Measurements from ENCODE around the gene NHS.

DNA sequence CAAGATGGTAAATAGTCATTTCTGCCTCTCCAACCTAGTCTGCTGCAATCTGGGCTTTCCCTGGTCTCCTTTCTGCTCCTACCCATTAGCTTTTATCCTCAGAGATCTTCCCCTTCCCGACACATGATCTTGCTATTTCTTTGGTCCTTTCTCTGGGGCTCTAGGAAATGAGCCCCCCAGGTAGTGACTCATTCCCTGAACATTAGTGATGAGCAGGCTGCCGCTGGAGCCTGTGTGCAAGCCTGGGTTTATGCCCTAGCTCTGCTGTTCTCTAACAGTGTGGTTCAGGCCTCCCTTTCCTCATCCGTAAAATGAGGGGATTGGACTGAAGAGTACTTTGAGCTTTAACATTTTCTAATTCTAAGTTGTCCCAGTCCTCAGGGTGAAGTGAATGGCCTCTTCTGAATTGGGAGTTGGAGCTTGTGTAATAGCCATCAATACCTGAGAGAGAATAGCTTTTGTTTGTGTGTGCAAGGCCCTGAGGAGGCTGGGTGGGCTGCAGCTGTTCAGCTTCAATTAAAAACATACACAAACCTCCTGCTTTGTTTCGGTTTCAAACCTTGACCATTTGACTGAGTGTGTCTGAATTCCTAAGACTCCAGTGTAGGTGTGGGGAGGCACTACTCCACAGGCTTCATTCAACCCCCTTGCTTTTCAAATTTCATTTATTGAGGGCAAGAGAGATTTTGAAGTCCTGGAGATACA lies 246.7 kb downstream of the NHS start:
- TF ChIP-seq, protein P1, sequence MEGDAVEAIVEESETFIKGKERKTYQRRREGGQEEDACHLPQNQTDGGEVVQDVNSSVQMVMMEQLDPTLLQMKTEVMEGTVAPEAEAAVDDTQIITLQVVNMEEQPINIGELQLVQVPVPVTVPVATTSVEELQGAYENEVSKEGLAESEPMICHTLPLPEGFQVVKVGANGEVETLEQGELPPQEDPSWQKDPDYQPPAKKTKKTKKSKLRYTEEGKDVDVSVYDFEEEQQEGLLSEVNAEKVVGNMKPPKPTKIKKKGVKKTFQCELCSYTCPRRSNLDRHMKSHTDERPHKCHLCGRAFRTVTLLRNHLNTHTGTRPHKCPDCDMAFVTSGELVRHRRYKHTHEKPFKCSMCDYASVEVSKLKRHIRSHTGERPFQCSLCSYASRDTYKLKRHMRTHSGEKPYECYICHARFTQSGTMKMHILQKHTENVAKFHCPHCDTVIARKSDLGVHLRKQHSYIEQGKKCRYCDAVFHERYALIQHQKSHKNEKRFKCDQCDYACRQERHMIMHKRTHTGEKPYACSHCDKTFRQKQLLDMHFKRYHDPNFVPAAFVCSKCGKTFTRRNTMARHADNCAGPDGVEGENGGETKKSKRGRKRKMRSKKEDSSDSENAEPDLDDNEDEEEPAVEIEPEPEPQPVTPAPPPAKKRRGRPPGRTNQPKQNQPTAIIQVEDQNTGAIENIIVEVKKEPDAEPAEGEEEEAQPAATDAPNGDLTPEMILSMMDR (IDR thresholded peaks at IDR 0.05): no peak
- no peak for TF ChIP-seq POLR2A (IDR thresholded peaks at IDR 0.05)
